Tibial nerve (tissue), 4 donors: ENCODE data around the gene MED4. TPM values are rescaled to one million over a fixed set of nuclear protein-coding genes. Genes with fewer than 3 reads are reported as not detected.
"Not testable (repeated sequence)": the region's sequence is repeated elsewhere in the genome, so short reads cannot be mapped to it uniquely, and the experiment has no call there.

Source experiments
- DNase-seq, 2 donors: peaks; one replicate each; pipeline ENCODE4 v3.0.0-alpha.2; 2019; ENCODE audit warnings: low spot score in 2 of 2
- H3K27ac ChIP-seq, 4 donors: fragments of 200-600 bp; sonication (generic) in 3 of 4; one replicate each; pipeline ENCODE4 v1.5.1; 2017 to 2019; ENCODE audit warnings: mild to moderate bottlenecking in 1 of 4
- H3K27me3 ChIP-seq, 2 donors: fragments of 200-600 bp; sonication (generic) in 1 of 2; one replicate each; pipeline versions ENCODE4 v1.5.1 to v1.6.0; 2017 to 2019
- H3K36me3 ChIP-seq, 3 donors: fragments of 200-600 bp; sonication (generic); one replicate each; pipeline ENCODE4 v1.5.1; 2018 to 2019
- H3K4me1 ChIP-seq, 4 donors: fragments of 200-600 bp; sonication (generic) in 3 of 4; one replicate each; pipeline ENCODE4 v1.5.1; 2017 to 2019
- H3K4me3 ChIP-seq, 4 donors: fragments of 200-600 bp; sonication (generic) in 3 of 4; one replicate each; pipeline ENCODE4 v1.5.1; 2017 to 2019; ENCODE audit warnings: mild to moderate bottlenecking in 1 of 4, moderate library complexity in 1 of 4
- H3K9me3 ChIP-seq, 4 donors: fragments of 200-600 bp; sonication (generic) in 3 of 4; one replicate each; pipeline ENCODE4 v1.5.1; 2017 to 2019
- CTCF ChIP-seq, 5 experiments: fragments of 200-600 bp in 3 of 5; fragments of 450-650 bp in 2 of 5; sonication (generic) in 3 of 5; IDR thresholded peaks; one replicate each; pipeline ENCODE4 v1.5.1; 2016 to 2019; ENCODE audit warnings: antibody characterized with exemption in 5 of 5, mild to moderate bottlenecking in 3 of 5, moderate library complexity in 2 of 5
- EP300 ChIP-seq, 2 donors: sonication (generic); formaldehyde crosslinking; IDR thresholded peaks; one replicate each; pipeline ENCODE4 v1.6.1; 2017; ENCODE audit warnings: antibody characterized with exemption in 2 of 2, mild to moderate bottlenecking in 1 of 2
- POLR2A ChIP-seq, 2 donors: fragments of 450-650 bp; IDR thresholded peaks; one replicate each; pipeline ENCODE4 v1.6.1; 2017; ENCODE audit warnings: antibody characterized with exemption in 2 of 2, mild to moderate bottlenecking in 2 of 2, moderate library complexity in 2 of 2
- WGBS, 2 donors: methylation state at CpG; one replicate each; pipeline ENCODE4 v1.1.5; 2018; 5-methylcytosine and 5-hydroxymethylcytosine counted together
- total RNA-seq, 4 donors: library from RNA; depleted of rRNA; stranded (reverse); fragments of >200 nt; gene quantifications; one replicate each; pipeline ENCODE4 v1.1.0, GENCODE V29; 2016

MED4 gene
- total RNA-seq, 4 donors from 2014 or later = 27.0 to 41.0 (median 31.4) TPM

- H3K36me3 ChIP-seq = peaks cover 0 to 95% (median 23%) of the 10 kb centered on the region in 3 donors
- WGBS, 2 donors = 92 to 97% methylated on average over 2 of the region's 2 CpGs
- no peak for TF ChIP-seq POLR2A (IDR thresholded peaks at IDR 0.05)
- TF ChIP-seq EP300 (IDR thresholded peaks at IDR 0.05) = no peak
- TF ChIP-seq CTCF (IDR thresholded peaks at IDR 0.05) = no peak
These were observed 26.0 kb downstream of the MED4 start for GRCh38 chr13:48068952-48069351.

GRCh38 chr13:48068036-48068435 is 26.9 kb downstream of the MED4 start:
- no peak overlapping the region for H3K27ac ChIP-seq
- H3K9me3 ChIP-seq = peaks cover 0 to 61% (median 9%) of the 10 kb centered on the region in 4 donors
- no peak for DNase-seq
- no peaks in the 10 kb centered on the region for H3K4me1 ChIP-seq
- TF ChIP-seq EP300 (IDR thresholded peaks at IDR 0.05) (no peak), POLR2A (IDR thresholded peaks at IDR 0.05) (no peak), CTCF (IDR thresholded peaks at IDR 0.05) (no peak)
- peaks cover 0 to 88% (median 16%) of the 10 kb centered on the region in 3 donors for H3K36me3 ChIP-seq
- H3K4me3 ChIP-seq = no peak overlapping the region
- no peaks in the 10 kb centered on the region for H3K27me3 ChIP-seq

More at GRCh38 chr13:48068952-48069351, 26.0 kb downstream of the MED4 start:
- Histone ChIP-seq H3K9me3 (peaks cover 0 to 61% (median 9%) of the 10 kb centered on the region in 4 donors), H3K27ac (no peak overlapping the region), H3K27me3 (no peaks in the 10 kb centered on the region), H3K4me3 (no peak overlapping the region), H3K4me1 (no peaks in the 10 kb centered on the region)
- no peak for DNase-seq

GRCh38 chr13:48066310-48066989 is 28.5 kb downstream of the MED4 start:
- 96 to 98% methylated on average over 3 of the region's 3 CpGs for WGBS, 2 donors
- DNase-seq = no peak
- H3K9me3 ChIP-seq = peaks cover 0 to 50% (median 9%) of the 10 kb centered on the region in 4 donors
- TF ChIP-seq CTCF (IDR thresholded peaks at IDR 0.05) = no peak
- no peak for TF ChIP-seq POLR2A (IDR thresholded peaks at IDR 0.05)
- no peak for TF ChIP-seq EP300 (IDR thresholded peaks at IDR 0.05)
- H3K4me3 ChIP-seq = no peak overlapping the region
- no peak overlapping the region for H3K27ac ChIP-seq
- peaks cover 0 to 72% (median 4%) of the 10 kb centered on the region in 3 donors for H3K36me3 ChIP-seq
- H3K4me1 ChIP-seq = no peaks in the 10 kb centered on the region
- no peaks in the 10 kb centered on the region for H3K27me3 ChIP-seq

GRCh38 chr13:48059951-48060350 is 35.0 kb downstream of the MED4 start:
- DNase-seq, H3K4me1 ChIP-seq, H3K9me3 ChIP-seq, H3K4me3 ChIP-seq, H3K27me3 ChIP-seq, H3K36me3 ChIP-seq, H3K27ac ChIP-seq: not testable (repeated sequence)
- WGBS, 2 donors = 56% methylated on average over 5 of the region's 5 CpGs

- not testable (repeated sequence) for H3K9me3 ChIP-seq, H3K27me3 ChIP-seq, DNase-seq, H3K4me1 ChIP-seq, H3K27ac ChIP-seq, H3K4me3 ChIP-seq
- 83 to 95% methylated on average over 6 of the region's 6 CpGs for WGBS, 2 donors
- H3K36me3 ChIP-seq = peaks cover 0 to 11% (median 0%) of the 10 kb centered on the region in 3 donors
These were observed 36.4 kb downstream of the MED4 start for GRCh38 chr13:48058536-48058935.

GRCh38 chr13:48055712-48056111 is 39.2 kb downstream of the MED4 start:
- Histone ChIP-seq H3K27ac (no peak overlapping the region), H3K9me3 (no peaks in the 10 kb centered on the region), H3K4me3 (no peak overlapping the region), H3K4me1 (no peaks in the 10 kb centered on the region), H3K27me3 (no peaks in the 10 kb centered on the region), H3K36me3 (peaks cover 0 to 40% (median 0%) of the 10 kb centered on the region in 3 donors)
- no peak for DNase-seq
- 90 to 92% methylated on average over 5 of the region's 5 CpGs for WGBS, 2 donors
- TF ChIP-seq POLR2A (IDR thresholded peaks at IDR 0.05) = no peak
- no peak for TF ChIP-seq CTCF (IDR thresholded peaks at IDR 0.05)
- no peak for TF ChIP-seq EP300 (IDR thresholded peaks at IDR 0.05)
